CD14-positive monocyte (primary cell): ENCODE measurements around the gene PRM2. TPM values are rescaled to one million over a fixed set of nuclear protein-coding genes. Genes with fewer than 3 reads are reported as not detected.

Experiments used
- DNase-seq, 3 donors: peaks; one replicate each; pipeline ENCODE4 v3.0.0-alpha.2; 2011 to 2022
- H2AFZ ChIP-seq: 2 replicates; pipeline ENCODE4 v1.6.0; 2012; ENCODE audit warnings: mild to moderate bottlenecking, low read depth, low read length, inconsistent platforms; ENCODE audit not compliant: insufficient read depth, poor library complexity, severe bottlenecking
- H3K27ac ChIP-seq, 2 donors: 1 replicate in 1 of 2; 2 replicates in 1 of 2; pipeline ENCODE4 v1.5.1; 2012 to 2013; ENCODE audit warnings: low read length in 2 of 2, control low read depth in 1 of 2, inconsistent platforms in 1 of 2, low read depth in 1 of 2, mild to moderate bottlenecking in 1 of 2
- H3K27me3 ChIP-seq, 2 donors: one replicate each; pipeline versions ENCODE4 v1.6.0 to v1.6.1; 2011 to 2013; ENCODE audit warnings: low read length in 2 of 2; ENCODE audit not compliant: control insufficient read depth in 2 of 2, insufficient read depth in 2 of 2
- H3K36me3 ChIP-seq, 2 donors: replicated peaks in 1 of 2; 1 replicate in 1 of 2; 2 replicates in 1 of 2; pipeline versions ENCODE4 v1.5.1 to v1.6.1; 2012 to 2013; ENCODE audit warnings: low read length in 2 of 2, control low read depth in 1 of 2, inconsistent platforms in 1 of 2, mild to moderate bottlenecking in 1 of 2; ENCODE audit not compliant: insufficient read depth in 2 of 2, control insufficient read depth in 1 of 2
- H3K4me1 ChIP-seq, 2 donors: 1 replicate in 1 of 2; 2 replicates in 1 of 2; pipeline versions ENCODE4 v1.5.1 to v1.6.1; 2012 to 2013; ENCODE audit warnings: low read length in 2 of 2, control low read depth in 1 of 2, inconsistent platforms in 1 of 2, mild to moderate bottlenecking in 1 of 2, moderate library complexity in 1 of 2; ENCODE audit not compliant: insufficient read depth in 2 of 2, control insufficient read depth in 1 of 2
- H3K4me2 ChIP-seq: replicated peaks from 2 replicates; pipeline ENCODE3; 2012; ENCODE audit warnings: low read length, moderate library complexity, mild to moderate bottlenecking; ENCODE audit not compliant: poor library complexity, severe bottlenecking; ENCODE audit errors: extremely low read depth
- H3K4me3 ChIP-seq, 3 experiments: fragments of 200-600 bp in 1 of 3; sonication (generic) in 1 of 3; replicated peaks in 1 of 3; 1 replicate in 2 of 3; 2 replicates in 1 of 3; pipeline ENCODE4 v1.5.1; 2011 to 2013; ENCODE audit warnings: low read length in 3 of 3, mild to moderate bottlenecking in 3 of 3, control low read depth in 2 of 3, low read depth in 2 of 3, inconsistent platforms in 1 of 3, moderate library complexity in 1 of 3
- H3K79me2 ChIP-seq: 2 replicates; pipeline ENCODE4 v1.6.0; 2012; ENCODE audit warnings: mild to moderate bottlenecking, control low read depth, inconsistent platforms, low read length, moderate library complexity; ENCODE audit not compliant: insufficient read depth
- H3K9ac ChIP-seq: 2 replicates; pipeline ENCODE4 v1.6.0; 2017; ENCODE audit warnings: low read length, mild to moderate bottlenecking; ENCODE audit not compliant: insufficient read depth, poor library complexity, severe bottlenecking
- H3K9me3 ChIP-seq, 2 donors: replicated peaks in 1 of 2; 1 replicate in 1 of 2; 2 replicates in 1 of 2; pipeline versions ENCODE4 v1.5.1 to v1.6.1; 2012 to 2013; ENCODE audit warnings: low read length in 2 of 2, control low read depth in 1 of 2; ENCODE audit not compliant: control insufficient read depth in 1 of 2, insufficient read depth in 1 of 2
- H4K20me1 ChIP-seq: 2 replicates; pipeline ENCODE4 v1.6.0; 2012; ENCODE audit warnings: mild to moderate bottlenecking, low read length, control low read depth, moderate library complexity; ENCODE audit not compliant: insufficient read depth
- H3K27ac Mint-ChIP-seq, 7 donors: one replicate each; pipeline ENCODE4 v1.8.0; 2020; ENCODE audit warnings: mild to moderate bottlenecking in 7 of 7, mixed read lengths in 7 of 7, moderate library complexity in 6 of 7, inconsistent platforms in 2 of 7
- H3K27me3 Mint-ChIP-seq, 3 donors: one replicate each; pipeline ENCODE4 v1.8.0; 2021 to 2022; ENCODE audit warnings: low read depth in 3 of 3, mild to moderate bottlenecking in 3 of 3, mixed read lengths in 3 of 3, moderate library complexity in 3 of 3, inconsistent platforms in 1 of 3
- H3K36me3 Mint-ChIP-seq, 2 donors: one replicate each; pipeline ENCODE4 v1.8.0; 2020; ENCODE audit warnings: mixed read lengths in 2 of 2, inconsistent platforms in 1 of 2, mild to moderate bottlenecking in 1 of 2
- H3K4me1 Mint-ChIP-seq: one replicate; pipeline ENCODE4 v1.8.0; 2020; ENCODE audit warnings: mild to moderate bottlenecking, mixed read lengths
- H3K4me3 Mint-ChIP-seq, 2 donors: one replicate each; pipeline ENCODE4 v1.8.0; 2020; ENCODE audit warnings: mild to moderate bottlenecking in 2 of 2, mixed read lengths in 2 of 2, moderate library complexity in 1 of 2
- H3K9me3 Mint-ChIP-seq, 7 donors: one replicate each; pipeline ENCODE4 v1.8.0; 2020 to 2022; ENCODE audit warnings: mixed read lengths in 7 of 7, mild to moderate bottlenecking in 6 of 7, moderate library complexity in 6 of 7, inconsistent platforms in 2 of 7
- CTCF ChIP-seq: fragments of 200-600 bp; IDR thresholded peaks from one replicate; pipeline ENCODE4 v1.8.0; 2022; ENCODE audit warnings: antibody characterized with exemption, mild to moderate bottlenecking
- WGBS: methylation state at CpG from one replicate; pipeline ENCODE4 v1.1.5; 2013; ENCODE audit warnings: missing lambda C conversion rate; ENCODE audit not compliant: insufficient coverage; 5-methylcytosine and 5-hydroxymethylcytosine counted together
- intact Hi-C, 2 donors: fragments of 100-400 bp; cut with micrococcal nuclease; formaldehyde crosslinking; loops; one replicate each; pipeline versions ENCODE4 v1.15.0 to v1.15.1; 2023
- polyA plus RNA-seq, 3 donors: library from polyadenylated mRNA; depleted of rRNA in 1 of 3; unstranded in 2 of 3; stranded (reverse) in 1 of 3; fragments of 300-500 nt in 2 of 3; fragments of >200 nt in 1 of 3; fragmentation: Illumina TruSeq in 2 of 3; gene quantifications; 1 replicate in 2 of 3; 2 replicates in 1 of 3; pipeline ENCODE4 v1.2.3, GENCODE V29; 2012 to 2021

The PRM2 gene
- polyA plus RNA-seq, 3 donors = not detected

GRCh38 chr16:11316331-11317015 lies 40.2 kb upstream of the PRM2 start:
- Histone ChIP-seq H2AFZ (no peak overlapping the region), H3K4me1 (peaks cover 14 to 17% of the 10 kb centered on the region in 2 donors), H3K4me2 (no peak overlapping the region), H3K27me3 (peaks cover 0 to 9% of the 10 kb centered on the region in 2 donors), H4K20me1 (no peaks in the 10 kb centered on the region), H3K9me3 (no peaks in the 10 kb centered on the region), H3K27ac (no peak overlapping the region), H3K36me3 (no peaks in the 10 kb centered on the region), H3K9ac (no peak overlapping the region), H3K4me3 (no peak overlapping the region), H3K79me2 (no peaks in the 10 kb centered on the region)
- intact Hi-C loops = no loop called here
- H3K9me3 Mint-ChIP-seq = peaks cover 0 to 5% (median 0%) of the 10 kb centered on the region in 7 donors
- DNase-seq = no peak
- H3K27ac Mint-ChIP-seq = no peak overlapping the region
- TF ChIP-seq CTCF = no peak
- H3K4me3 Mint-ChIP-seq = peak overlapping the region in 1 of 2 donors; percentile 59
- WGBS = 97% methylated on average over 17 of the region's 23 CpGs
- H3K4me1 Mint-ChIP-seq = peaks cover 22% of the 10 kb centered on the region
- H3K36me3 Mint-ChIP-seq = peaks cover 0 to 5% of the 10 kb centered on the region in 2 donors
- peaks cover 26 to 49% (median 27%) of the 10 kb centered on the region in 3 donors for H3K27me3 Mint-ChIP-seq

GRCh38 chr16:11315510-11315909 lies 39.2 kb upstream of the PRM2 start:
- no peak for TF ChIP-seq CTCF
- H3K27me3 Mint-ChIP-seq = peaks cover 26 to 49% (median 27%) of the 10 kb centered on the region in 3 donors
- peaks cover 0 to 5% (median 0%) of the 10 kb centered on the region in 7 donors for H3K9me3 Mint-ChIP-seq
- H2AFZ ChIP-seq = no peak overlapping the region
- H3K4me3 ChIP-seq = no peak overlapping the region
- H3K9me3 ChIP-seq = no peaks in the 10 kb centered on the region
- H3K27me3 ChIP-seq = peaks cover 0 to 9% of the 10 kb centered on the region in 2 donors
- no peaks in the 10 kb centered on the region for H4K20me1 ChIP-seq
- no peak overlapping the region for H3K4me3 Mint-ChIP-seq
- peaks cover 23 to 26% of the 10 kb centered on the region in 2 donors for H3K4me1 ChIP-seq
- no peak overlapping the region for H3K4me2 ChIP-seq
- no peak overlapping the region for H3K9ac ChIP-seq
- H3K27ac Mint-ChIP-seq = no peak overlapping the region
- DNase-seq = no peak
- 62% methylated on average over 10 of the region's 13 CpGs for WGBS
- H3K79me2 ChIP-seq = no peaks in the 10 kb centered on the region
- H3K36me3 Mint-ChIP-seq = peaks cover 0 to 5% of the 10 kb centered on the region in 2 donors
- no peaks in the 10 kb centered on the region for H3K36me3 ChIP-seq
- intact Hi-C loops = no loop called here
- peaks cover 31% of the 10 kb centered on the region for H3K4me1 Mint-ChIP-seq
- no peak overlapping the region for H3K27ac ChIP-seq
